Right lobe of liver (tissue), 4 donors: ENCODE results near the gene YJU2.

ENCODE experiments used
- POLR2A ChIP-seq: fragments of 450-650 bp; IDR thresholded peaks from one replicate; pipeline ENCODE4 v1.6.1; 2017; ENCODE audit warnings: antibody characterized with exemption, mild to moderate bottlenecking
- TF ChIP-seq, protein P1 (sequence below), 4 donors: fragments of 200-600 bp in 3 of 4; fragments of 450-650 bp in 1 of 4; IDR thresholded peaks; one replicate each; pipeline versions ENCODE4 v1.5.1 to v1.8.0; 2016 to 2022; ENCODE audit warnings: antibody characterized with exemption in 4 of 4, mild to moderate bottlenecking in 2 of 4
- donor health status: DM: no; HTN: no; CAD: no.
- donor health status: DM: no; HTN: no; CAD: no.
- donor health status: DM: no; HTN: yes; CAD: no.

DNA sequence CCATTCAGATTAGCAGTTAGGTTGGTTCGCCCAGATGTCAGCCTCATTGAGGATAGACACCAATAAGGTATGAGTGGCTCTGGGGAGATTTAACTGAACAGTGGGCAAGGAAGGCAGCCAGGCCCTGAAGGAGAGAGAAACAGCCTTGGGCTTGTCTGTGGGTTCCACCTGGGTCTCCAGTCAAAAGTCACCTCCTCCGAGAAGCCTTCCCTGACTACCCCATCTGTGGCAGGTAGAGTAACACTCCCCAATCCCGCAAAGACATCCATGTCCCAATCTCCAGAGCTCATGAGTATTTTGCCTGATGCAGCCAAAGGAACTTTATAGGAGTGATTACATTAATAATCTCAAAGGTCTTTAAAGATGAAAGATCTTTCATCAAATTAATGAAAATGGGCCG, 8.0 kb upstream of the YJU2 start:
- TF ChIP-seq, protein P1, sequence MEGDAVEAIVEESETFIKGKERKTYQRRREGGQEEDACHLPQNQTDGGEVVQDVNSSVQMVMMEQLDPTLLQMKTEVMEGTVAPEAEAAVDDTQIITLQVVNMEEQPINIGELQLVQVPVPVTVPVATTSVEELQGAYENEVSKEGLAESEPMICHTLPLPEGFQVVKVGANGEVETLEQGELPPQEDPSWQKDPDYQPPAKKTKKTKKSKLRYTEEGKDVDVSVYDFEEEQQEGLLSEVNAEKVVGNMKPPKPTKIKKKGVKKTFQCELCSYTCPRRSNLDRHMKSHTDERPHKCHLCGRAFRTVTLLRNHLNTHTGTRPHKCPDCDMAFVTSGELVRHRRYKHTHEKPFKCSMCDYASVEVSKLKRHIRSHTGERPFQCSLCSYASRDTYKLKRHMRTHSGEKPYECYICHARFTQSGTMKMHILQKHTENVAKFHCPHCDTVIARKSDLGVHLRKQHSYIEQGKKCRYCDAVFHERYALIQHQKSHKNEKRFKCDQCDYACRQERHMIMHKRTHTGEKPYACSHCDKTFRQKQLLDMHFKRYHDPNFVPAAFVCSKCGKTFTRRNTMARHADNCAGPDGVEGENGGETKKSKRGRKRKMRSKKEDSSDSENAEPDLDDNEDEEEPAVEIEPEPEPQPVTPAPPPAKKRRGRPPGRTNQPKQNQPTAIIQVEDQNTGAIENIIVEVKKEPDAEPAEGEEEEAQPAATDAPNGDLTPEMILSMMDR (IDR thresholded peaks at IDR 0.05), result no peak
- no peak for TF ChIP-seq POLR2A
